GM18907 (cell line): ENCODE data around the gene UBE3D.
"Not testable (repeated sequence)": the region's sequence is repeated elsewhere in the genome, so short reads cannot be mapped to it uniquely, and the experiment has no call there.

Experiments
- ATAC-seq: cut with Tn5 transposase; IDR thresholded peaks from one replicate; pipeline ENCODE4 v1.9.1; 2021; ENCODE audit warnings: mild to moderate bottlenecking, moderate library complexity; ENCODE audit not compliant: unreplicated experiment

The UBE3D gene

GRCh38 chr6:82980086-82980485 is 85.6 kb downstream of the UBE3D start:
- ATAC-seq: no peak

GRCh38 chr6:82979657-82980056 is 86.0 kb downstream of the UBE3D start:
- ATAC-seq: no peak

- no peak for ATAC-seq
Measured at GRCh38 chr6:82978362-82978945, 87.2 kb downstream of the UBE3D start.

- ATAC-seq: no peak
Measured at GRCh38 chr6:82976179-82976578, 89.5 kb downstream of the UBE3D start.

- ATAC-seq: no peak
Measured at GRCh38 chr6:82971877-82972460, 93.7 kb downstream of the UBE3D start.

- ATAC-seq: no peak
Measured at GRCh38 chr6:82970839-82971238, 94.8 kb downstream of the UBE3D start.

- no peak for ATAC-seq
Measured at GRCh38 chr6:82968708-82969107, 96.9 kb downstream of the UBE3D start.

GRCh38 chr6:82963191-82963925 is 102.3 kb downstream of the UBE3D start:
- no peak for ATAC-seq

GRCh38 chr6:82959385-82959941 is 106.2 kb downstream of the UBE3D start:
- no peak for ATAC-seq

- ATAC-seq: no peak
Measured at GRCh38 chr6:82958551-82958950, 107.1 kb downstream of the UBE3D start.

GRCh38 chr6:82957868-82958245 is 107.8 kb downstream of the UBE3D start:
- ATAC-seq: no peak

GRCh38 chr6:82957171-82957867 is 108.3 kb downstream of the UBE3D start:
- no peak for ATAC-seq

- ATAC-seq: no peak
Measured at GRCh38 chr6:82955841-82956240, 109.8 kb downstream of the UBE3D start.

- peak; percentile 86 for ATAC-seq
Measured at GRCh38 chr6:82954937-82955577, 110.6 kb downstream of the UBE3D start.

- no peak for ATAC-seq
Measured at GRCh38 chr6:82954356-82954755, 111.3 kb downstream of the UBE3D start.

GRCh38 chr6:82953871-82954270 is 111.8 kb downstream of the UBE3D start:
- ATAC-seq: no peak

- no peak for ATAC-seq
Measured at GRCh38 chr6:82951935-82952334, 113.7 kb downstream of the UBE3D start.

GRCh38 chr6:82951389-82951788 is 114.3 kb downstream of the UBE3D start:
- ATAC-seq: no peak

- ATAC-seq: not testable (repeated sequence)
Measured at GRCh38 chr6:82930915-82931314, 134.7 kb downstream of the UBE3D start.

- ATAC-seq: no peak
Measured at GRCh38 chr6:82924799-82925535, 140.7 kb downstream of the UBE3D start.
